NOMO-1 treated with DMSO at 0.1 percent for 48 hours (cell line): ENCODE data around the gene ACAD11.
"Not testable (repeated sequence)": the region's sequence is repeated elsewhere in the genome, so short reads cannot be mapped to it uniquely, and the experiment has no call there.

Source experiments
- DNase-seq: peaks from one replicate; lab custom pipeline; 2025; ENCODE audit not compliant: unreplicated experiment; lab: John Stamatoyannopoulos, UW

The ACAD11 gene

DNA sequence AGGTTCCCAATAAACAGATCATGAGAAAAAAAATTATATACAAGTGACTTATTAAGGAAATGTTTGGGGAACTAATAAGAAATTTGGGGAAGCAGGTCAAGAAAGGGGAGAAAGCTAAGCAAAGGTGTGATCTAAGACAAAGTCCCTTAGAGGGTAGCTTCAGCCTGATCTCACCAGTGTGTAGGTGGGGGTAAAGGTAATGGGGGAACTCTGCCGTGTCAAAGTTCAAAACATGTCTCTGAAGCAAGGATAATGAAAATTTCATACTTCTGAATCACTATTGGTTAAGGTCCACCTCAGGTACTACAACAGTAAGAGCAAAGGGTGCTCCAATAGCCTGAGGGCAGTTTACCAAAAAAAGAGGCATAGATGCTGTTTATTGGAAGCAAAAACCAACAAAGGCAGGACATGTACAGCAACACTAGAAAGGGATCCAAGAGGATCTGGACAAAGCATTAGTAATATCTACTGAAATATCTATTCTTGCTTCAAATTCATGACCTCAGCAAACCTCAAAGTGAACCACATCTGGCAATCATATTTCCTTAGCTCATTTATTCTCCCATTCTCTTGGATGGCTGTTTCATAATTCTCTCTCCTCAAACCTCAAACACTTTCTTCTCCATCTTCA, 6.9 kb downstream of the ACAD11 start:
- no peak for DNase-seq

GRCh38 chr3:132650153-132650552, 9.5 kb downstream of the ACAD11 start:
- no peak for DNase-seq

DNA sequence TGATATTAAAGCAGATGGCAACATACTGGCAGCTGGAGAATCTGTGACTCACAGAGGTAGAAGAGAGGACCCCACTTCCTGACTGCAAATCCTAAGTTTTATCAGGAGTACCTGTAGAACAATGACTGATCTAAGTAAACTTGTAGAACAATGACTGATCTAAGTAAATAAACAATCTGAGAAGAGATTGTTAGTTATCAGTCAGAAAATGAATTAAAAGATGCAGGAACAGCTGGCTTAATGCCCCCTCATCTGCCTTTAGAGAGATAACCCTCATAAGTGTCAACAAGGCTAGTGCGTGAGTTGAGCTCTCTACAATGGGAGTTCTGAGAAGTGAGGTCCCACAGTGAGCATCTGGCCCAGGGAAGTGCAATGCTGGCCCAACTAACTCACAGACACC, 14.6 kb downstream of the ACAD11 start:
- no peak for DNase-seq

- DNase-seq: peak; percentile 24
Observed at GRCh38 chr3:132643366-132643765, 16.2 kb downstream of the ACAD11 start.

DNA sequence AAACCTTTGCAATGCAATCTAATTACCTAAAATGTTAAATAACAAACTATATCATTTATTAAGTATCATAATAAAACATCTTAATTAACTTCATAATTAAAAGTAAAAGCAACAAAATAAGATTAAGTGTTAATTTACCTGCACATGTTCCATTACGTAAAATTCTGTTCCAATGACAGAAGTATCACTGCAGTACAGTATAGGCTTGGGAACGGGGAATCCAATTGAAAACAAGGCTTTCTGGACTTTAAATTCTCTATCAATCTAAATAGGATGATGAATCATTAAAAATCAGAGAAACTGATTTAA, 17.1 kb downstream of the ACAD11 start:
- no peak for DNase-seq

- peak; percentile 63 for DNase-seq
Observed at GRCh38 chr3:132641837-132642538, 17.6 kb downstream of the ACAD11 start.

DNA sequence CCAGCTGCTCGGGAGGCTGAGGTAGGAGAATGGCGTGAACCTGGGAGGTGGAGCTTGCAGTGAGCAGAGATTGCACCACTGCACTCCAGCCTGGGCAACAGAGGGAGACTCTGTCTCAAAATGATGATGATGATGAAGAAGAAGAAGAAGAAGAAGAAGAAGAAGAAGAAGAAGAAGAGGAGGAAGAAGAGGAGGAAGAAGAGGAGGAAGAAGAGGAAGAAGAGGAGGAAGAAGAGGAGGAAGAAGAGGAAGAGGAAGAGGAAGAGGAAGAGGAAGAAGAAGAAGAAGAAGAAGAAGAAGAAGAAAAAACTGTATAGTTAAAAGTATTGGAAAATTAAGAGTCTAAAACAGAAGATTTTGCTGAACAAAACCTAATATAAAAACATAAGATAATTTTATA, 18.2 kb downstream of the ACAD11 start:
- not testable (repeated sequence) for DNase-seq

- no peak for DNase-seq
Observed at GRCh38 chr3:132638706-132639105, 20.9 kb downstream of the ACAD11 start.

GRCh38 chr3:132637590-132637989, 22.0 kb downstream of the ACAD11 start:
- DNase-seq: no peak

GRCh38 chr3:132635052-132635451, 24.6 kb downstream of the ACAD11 start:
- DNase-seq: no peak

- DNase-seq: no peak
Observed at GRCh38 chr3:132630612-132631011, 29.0 kb downstream of the ACAD11 start.

GRCh38 chr3:132629928-132630327, 29.7 kb downstream of the ACAD11 start:
- DNase-seq: no peak

DNA sequence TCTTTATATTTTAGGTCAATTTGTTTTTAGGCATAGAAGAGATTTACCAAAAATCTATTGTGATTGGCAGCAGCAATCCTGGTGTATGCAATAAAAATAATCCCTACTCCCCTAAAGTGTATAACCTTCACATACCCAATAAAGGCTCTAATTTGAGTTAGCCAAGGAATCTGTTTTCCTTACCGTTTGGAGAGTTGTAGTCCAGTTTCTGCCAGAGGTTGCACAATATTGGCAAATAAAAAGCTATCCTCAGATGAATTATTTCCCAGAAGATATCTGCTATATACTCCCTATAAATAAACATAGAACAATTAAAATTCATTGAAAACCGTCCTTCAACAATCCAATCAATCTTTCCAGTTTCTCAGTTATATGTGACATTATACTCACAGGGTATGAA, 31.5 kb downstream of the ACAD11 start:
- DNase-seq: no peak

- no peak for DNase-seq
Observed at GRCh38 chr3:132626955-132627354, 32.7 kb downstream of the ACAD11 start.

GRCh38 chr3:132625613-132626012, 34.0 kb downstream of the ACAD11 start:
- DNase-seq: peak; percentile 13

DNA sequence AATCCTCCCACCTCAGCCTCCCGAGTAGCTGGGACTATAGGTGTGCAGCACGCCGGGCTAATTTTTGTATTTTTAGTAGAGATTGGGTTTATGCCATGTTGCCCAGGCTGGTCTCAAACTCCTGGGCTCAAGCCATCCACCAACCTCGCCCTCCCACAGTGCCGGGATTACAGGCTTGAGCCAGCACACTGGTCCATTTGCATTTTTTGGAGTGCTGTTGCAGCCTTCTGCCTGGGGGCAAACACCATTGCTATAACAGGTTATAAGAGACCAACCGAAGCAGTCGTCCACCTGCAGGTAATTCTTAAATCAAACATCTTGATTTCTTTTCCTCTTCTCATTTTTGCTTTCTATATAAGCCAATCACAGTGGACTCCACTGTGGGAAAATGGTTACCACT, 34.8 kb downstream of the ACAD11 start:
- no peak for DNase-seq

GRCh38 chr3:132623646-132624045, 36.0 kb downstream of the ACAD11 start:
- DNase-seq: no peak

- peak; percentile 56 for DNase-seq
Observed at GRCh38 chr3:132622761-132623160, 36.8 kb downstream of the ACAD11 start.

DNA sequence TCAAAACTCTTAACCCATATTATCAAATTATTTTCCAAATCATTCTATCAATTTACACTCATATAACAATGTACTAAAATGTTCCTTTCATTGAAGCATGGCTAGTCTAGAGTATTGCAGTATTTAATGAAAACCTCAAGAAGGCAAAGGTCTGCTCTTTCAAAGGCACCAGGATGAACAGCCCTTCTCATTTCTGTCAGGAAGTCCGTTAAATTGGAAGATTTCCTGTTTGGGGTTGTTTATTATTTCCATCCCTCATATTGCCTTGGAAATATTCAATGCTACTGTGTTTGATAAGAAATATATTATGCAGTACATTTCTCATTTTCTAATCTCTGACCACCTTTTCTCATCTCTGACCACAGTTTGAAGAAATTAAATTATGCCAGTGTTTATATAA, 37.5 kb downstream of the ACAD11 start:
- no peak for DNase-seq

- no peak for DNase-seq
Observed at GRCh38 chr3:132616780-132617179, 42.8 kb downstream of the ACAD11 start.

GRCh38 chr3:132615881-132616280, 43.7 kb downstream of the ACAD11 start:
- DNase-seq: no peak

DNA sequence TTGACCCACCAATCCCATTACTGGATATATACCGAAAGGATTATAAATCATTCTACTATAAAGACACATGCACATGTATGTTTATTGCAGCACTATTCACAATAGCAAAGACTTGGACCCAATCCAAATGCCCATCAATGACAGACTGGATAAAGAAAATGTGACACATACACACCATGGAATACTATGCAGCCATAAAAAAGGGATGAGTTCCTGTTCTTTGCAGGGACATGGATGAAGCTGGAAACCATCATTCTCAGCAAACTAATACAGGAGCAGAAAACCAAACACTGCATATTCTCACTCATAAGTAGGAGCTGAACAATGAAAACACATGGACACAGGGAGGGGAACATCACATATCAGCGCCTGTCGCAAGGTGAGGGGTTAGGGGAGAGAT, 44.3 kb downstream of the ACAD11 start:
- not testable (repeated sequence) for DNase-seq

- not testable (repeated sequence) for DNase-seq
Observed at GRCh38 chr3:132606620-132607019, 53.0 kb downstream of the ACAD11 start.
